ENCODE measurements around the gene SLC34A3.

Gene SLC34A3

DNA sequence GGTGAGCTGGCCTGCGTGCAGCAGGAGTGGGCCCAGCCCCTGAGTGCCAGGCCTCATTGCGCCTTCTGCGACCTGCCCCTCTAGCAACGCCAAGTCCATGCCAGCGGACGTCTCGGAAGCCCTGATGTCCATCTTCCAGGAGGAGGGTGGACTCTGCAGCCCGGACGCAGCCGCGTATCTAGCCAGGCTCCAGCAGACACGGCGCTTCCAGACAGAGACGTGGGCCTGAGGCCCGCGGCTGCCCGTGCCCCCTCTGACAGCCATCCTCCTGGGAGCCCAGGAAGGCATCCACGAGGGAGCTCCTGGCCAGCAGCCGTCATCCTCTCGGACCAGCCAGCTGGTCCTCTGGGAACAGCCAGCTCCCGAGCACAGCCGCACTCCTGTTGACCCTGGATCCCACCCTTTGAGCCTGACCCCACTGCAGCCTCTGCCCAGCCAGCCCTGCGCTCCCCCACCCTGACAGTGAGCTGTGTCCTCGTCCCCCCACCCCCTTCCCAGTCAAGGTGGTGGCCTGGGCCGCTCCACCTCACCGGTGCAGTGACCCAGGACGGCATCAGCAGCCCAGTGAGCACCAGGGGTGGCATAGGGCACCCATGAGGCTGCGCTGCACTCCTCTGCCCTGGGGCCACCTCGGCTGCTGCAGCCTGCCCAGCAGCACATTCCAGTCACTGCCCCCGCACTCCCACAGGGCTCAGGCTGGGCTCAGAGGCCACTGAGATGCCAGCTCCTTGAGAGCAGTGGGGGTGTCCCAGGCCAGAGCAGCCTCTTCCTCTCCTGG, 14.3 kb upstream of the SLC34A3 start:
- no peaks in the 10 kb centered on the region for H3K36me3 ChIP-seq (replicated peaks; ENCODE audit: low read depth, low read length)
- H3K4me1 ChIP-seq (ENCODE audit: low read length) = no peaks in the 10 kb centered on the region
- H3K9me3 ChIP-seq (ENCODE audit: insufficient read depth, low read length) = no peaks in the 10 kb centered on the region
- H3K27ac ChIP-seq (ENCODE audit: low read length) = no peak overlapping the region
- H2AFZ ChIP-seq (ENCODE audit: low read depth, low read length) = no peak overlapping the region
- no peaks in the 10 kb centered on the region for H3K27me3 ChIP-seq (ENCODE audit: low read depth, low read length)
- TF ChIP-seq EZH2phosphoT487 (IDR thresholded peaks at IDR 0.05; ENCODE audit: low read depth) (no peak), CTCF (IDR thresholded peaks at IDR 0.05; ENCODE audit: low read depth, low read length) (no peak)
- H3K79me2 ChIP-seq (ENCODE audit: low read length) = no peaks in the 10 kb centered on the region
- no peak overlapping the region for H3K4me3 ChIP-seq (ENCODE audit: low read length)
- H3K9ac ChIP-seq (ENCODE audit: low read length) = no peak overlapping the region
- no peaks in the 10 kb centered on the region for H4K20me1 ChIP-seq (ENCODE audit: insufficient read depth, low read length)
- H3K4me2 ChIP-seq (ENCODE audit: low read length) = no peak overlapping the region

GRCh38 chr9:137217276-137218211, 13.2 kb upstream of the SLC34A3 start:
- Histone ChIP-seq H3K4me2 (ENCODE audit: low read length) (no peak overlapping the region), H3K4me3 (ENCODE audit: low read length) (no peak overlapping the region)

DNA sequence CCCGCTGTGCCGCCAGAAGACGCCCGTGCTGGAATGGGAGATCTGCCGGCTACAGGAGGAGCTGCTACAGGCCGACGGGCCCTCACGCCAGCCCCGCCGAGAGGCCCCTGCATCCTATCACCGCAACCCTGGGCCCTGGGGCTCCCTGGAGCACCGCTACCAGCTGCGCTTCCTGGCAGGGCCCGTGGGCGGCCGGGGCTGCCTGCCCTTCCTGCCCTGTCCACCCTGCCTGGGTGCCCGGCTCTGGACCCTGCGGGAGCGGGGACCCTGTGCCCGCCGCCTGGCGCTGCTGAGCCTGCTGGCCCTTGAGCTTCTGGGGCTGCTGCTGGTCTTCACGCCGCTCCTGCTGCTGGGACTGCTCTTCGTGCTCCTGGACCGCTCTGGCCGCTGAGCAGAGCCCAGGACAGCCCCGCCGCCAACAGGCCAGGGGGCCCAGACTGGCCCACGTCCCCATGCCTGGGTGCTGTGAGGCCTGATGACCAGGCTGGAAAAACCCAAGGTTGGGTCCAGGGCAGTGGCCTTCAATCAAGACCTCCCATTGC, 12.4 kb upstream of the SLC34A3 start:
- H3K36me3 ChIP-seq (replicated peaks; ENCODE audit: low read depth, low read length) = no peaks in the 10 kb centered on the region
- no peak overlapping the region for H2AFZ ChIP-seq (ENCODE audit: low read depth, low read length)
- no peak overlapping the region for H3K4me3 ChIP-seq (ENCODE audit: low read length)
- H3K9ac ChIP-seq (ENCODE audit: low read length) = no peak overlapping the region
- TF ChIP-seq CTCF (IDR thresholded peaks at IDR 0.05; ENCODE audit: low read depth, low read length) = no peak
- no peak for TF ChIP-seq EZH2phosphoT487 (IDR thresholded peaks at IDR 0.05; ENCODE audit: low read depth)
- H3K4me2 ChIP-seq (ENCODE audit: low read length) = no peak overlapping the region
- no peaks in the 10 kb centered on the region for H3K79me2 ChIP-seq (ENCODE audit: low read length)
- H3K27ac ChIP-seq (ENCODE audit: low read length) = no peak overlapping the region
- peaks cover 3% of the 10 kb centered on the region; the same call in 1 of the 2 replicates for H3K4me1 ChIP-seq (ENCODE audit: low read length)
- H3K9me3 ChIP-seq (ENCODE audit: insufficient read depth, low read length) = no peaks in the 10 kb centered on the region
- no peaks in the 10 kb centered on the region for H3K27me3 ChIP-seq (ENCODE audit: low read depth, low read length)
- H4K20me1 ChIP-seq (ENCODE audit: insufficient read depth, low read length) = no peaks in the 10 kb centered on the region

More at GRCh38 chr9:137217276-137218211, 13.2 kb upstream of the SLC34A3 start:
- Histone ChIP-seq H3K79me2 (ENCODE audit: low read length) (no peaks in the 10 kb centered on the region), H3K27ac (ENCODE audit: low read length) (no peak overlapping the region), H3K9me3 (ENCODE audit: insufficient read depth, low read length) (no peaks in the 10 kb centered on the region), H3K36me3 (replicated peaks; ENCODE audit: low read depth, low read length) (no peaks in the 10 kb centered on the region), H3K9ac (ENCODE audit: low read length) (no peak overlapping the region), H3K27me3 (ENCODE audit: low read depth, low read length) (no peaks in the 10 kb centered on the region), H4K20me1 (ENCODE audit: insufficient read depth, low read length) (no peaks in the 10 kb centered on the region), H2AFZ (ENCODE audit: low read depth, low read length) (no peak overlapping the region), H3K4me1 (ENCODE audit: low read length) (no peaks in the 10 kb centered on the region)
- no peak for TF ChIP-seq CTCF (IDR thresholded peaks at IDR 0.05; ENCODE audit: low read depth, low read length)
- no peak for TF ChIP-seq EZH2phosphoT487 (IDR thresholded peaks at IDR 0.05; ENCODE audit: low read depth)

Measured in OCI-LY3 (cell line).